NCI-H2081 treated with DMSO at 0.1 percent for 48 hours (cell line): Measurements from ENCODE around the gene IFT172.

Experiments
- DNase-seq: peaks from one replicate; lab custom pipeline; 2025; lab: John Stamatoyannopoulos, UW

Gene IFT172

DNA sequence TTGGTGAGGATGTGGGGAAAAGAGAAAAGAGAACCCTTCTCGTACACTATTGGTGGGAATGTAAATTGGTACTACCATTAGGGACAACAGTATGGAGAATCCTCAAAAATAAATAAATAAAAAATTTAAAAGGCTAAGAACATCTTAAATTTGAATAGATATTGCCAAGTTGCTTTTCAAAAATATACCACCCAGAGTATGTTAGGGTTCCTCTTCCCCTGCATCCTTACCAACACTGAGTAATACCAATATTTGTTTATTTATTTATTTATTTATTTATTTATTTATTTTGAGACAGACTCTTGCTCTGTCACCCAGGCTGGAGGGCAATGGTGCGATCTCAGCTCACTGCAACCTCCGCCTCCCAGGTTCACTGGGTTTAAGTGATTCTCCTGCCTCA is 66.6 kb downstream of the IFT172 start:
- no peak for DNase-seq

DNA sequence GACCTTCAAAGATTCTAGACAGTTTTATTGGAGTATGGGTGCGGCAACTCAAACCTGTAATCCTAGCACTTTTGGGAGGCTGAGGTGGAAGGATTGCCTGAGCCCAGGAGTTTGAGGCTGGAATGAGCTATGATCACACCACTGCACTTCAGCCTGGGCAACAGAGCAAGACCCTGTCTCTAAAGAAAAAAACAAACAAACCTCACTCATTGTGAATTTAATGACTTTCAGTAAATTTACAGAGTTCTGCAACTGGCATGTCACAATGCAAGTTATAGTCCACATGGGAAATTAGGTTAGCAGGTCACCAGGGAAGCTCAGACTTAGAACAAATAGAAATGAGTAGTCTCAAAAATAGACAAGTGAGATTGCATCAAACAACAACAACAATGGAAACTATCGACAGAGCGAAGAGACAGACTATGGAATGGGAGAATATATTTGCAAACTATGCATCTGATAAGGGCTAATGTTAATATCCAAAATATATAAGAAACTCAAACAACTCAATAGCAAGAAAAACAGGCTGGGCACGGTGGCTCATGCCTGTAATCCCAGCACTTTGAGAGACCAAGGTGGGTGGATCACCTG is 67.8 kb downstream of the IFT172 start:
- no peak for DNase-seq

DNA sequence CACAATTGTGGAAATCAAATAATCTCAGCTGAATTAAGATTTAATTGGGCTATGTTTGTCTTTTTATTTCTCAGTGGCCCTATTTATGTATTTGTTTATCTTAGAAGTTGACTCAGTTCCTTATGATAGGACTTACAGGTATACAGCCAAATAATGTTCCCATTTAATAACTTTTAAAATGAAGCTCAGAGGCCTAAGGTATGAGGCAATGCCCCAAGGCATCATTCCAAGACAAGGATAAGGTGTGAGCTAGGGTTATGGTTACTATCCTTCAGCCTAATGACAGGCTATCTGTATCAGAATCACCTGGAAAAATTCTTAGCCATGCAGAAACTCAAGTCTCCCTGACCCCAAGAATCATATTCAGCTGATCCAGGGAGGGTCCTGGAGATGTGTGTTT is 68.5 kb downstream of the IFT172 start:
- DNase-seq, result no peak

- DNase-seq, result no peak
These were observed 73.4 kb downstream of the IFT172 start for GRCh38 chr2:27416151-27416550.

GRCh38 chr2:27412419-27413152 is 77.0 kb downstream of the IFT172 start:
- no peak for DNase-seq

DNA sequence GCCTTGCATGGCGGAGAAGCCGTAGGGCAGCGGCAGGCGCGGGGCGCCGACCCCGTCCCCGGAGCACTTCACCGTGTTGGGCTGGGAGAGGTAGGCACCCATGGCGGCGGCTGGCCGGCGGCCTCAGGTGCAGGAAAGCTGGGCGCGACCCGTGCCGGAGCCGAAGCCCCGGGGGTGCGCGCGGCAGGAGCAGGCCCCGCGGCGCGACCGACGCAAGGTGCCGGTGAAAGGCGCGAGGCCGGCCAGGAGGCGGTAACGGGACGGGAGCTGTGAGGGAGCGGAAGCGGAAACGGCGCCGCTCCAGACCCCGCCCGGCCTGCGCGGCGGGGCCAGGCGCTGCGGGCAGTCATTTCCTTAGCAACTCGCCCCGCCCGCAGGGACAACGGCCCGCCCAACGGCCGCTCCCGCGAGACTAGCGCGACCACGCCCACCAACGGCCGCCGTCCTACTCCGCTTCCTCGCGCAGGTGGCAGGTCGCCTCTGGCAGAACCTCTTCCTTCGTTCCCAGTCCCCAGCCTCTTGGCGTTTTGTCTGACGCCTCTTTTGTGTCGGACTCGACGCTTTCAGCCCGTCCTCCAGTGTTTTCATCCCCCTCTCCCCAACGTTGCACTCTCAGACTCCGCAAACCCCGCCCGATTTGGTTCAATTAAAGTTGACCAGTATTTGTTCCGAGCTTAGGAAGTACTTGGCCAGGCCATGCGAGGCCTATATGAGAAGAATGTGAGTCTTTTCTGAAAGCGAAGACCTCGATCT is 80.0 kb downstream of the IFT172 start, which contains the start of gene PPM1G:
Gene PPM1G, minus strand, starts transcription at position 271 of the 753 bp plus-strand sequence. Its CDS starts 169 bp downstream, at position 102.
- DNase-seq, result peak; percentile 73

GRCh38 chr2:27408601-27409320 is 80.8 kb downstream of the IFT172 start:
- no peak for DNase-seq

DNA sequence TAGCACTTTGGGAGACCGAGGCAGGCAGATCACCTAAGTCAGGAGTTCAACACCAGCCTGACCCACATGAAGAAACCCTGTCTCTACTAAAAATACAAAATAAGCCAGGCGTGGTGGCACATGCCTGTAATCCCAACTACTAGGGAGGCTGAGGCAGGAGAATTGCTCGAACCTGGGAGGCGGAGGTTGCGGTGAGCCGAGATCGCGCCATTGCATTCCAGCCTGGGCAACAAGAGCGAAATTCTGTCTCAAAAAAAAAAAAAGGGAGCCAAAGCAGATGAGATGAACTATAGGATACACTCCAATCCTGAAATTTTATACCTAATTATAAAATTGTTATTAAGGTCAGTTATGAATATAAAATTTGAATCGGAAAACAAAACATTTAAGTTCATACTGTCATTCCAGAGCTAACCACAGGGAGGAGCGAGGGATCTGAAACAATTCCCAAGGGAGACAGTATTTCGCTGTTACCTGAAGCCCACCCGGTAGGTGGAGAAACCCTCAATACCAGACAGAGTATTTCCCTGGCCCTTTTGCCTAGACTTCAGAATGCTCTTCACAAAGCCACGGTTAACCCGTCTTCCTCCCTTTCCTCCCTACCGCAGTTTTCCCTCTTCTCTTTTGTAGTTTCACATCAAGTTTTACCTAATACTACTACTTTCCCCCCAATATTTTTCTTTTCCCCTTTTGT is 81.6 kb downstream of the IFT172 start:
- DNase-seq, result peak; percentile 30

DNA sequence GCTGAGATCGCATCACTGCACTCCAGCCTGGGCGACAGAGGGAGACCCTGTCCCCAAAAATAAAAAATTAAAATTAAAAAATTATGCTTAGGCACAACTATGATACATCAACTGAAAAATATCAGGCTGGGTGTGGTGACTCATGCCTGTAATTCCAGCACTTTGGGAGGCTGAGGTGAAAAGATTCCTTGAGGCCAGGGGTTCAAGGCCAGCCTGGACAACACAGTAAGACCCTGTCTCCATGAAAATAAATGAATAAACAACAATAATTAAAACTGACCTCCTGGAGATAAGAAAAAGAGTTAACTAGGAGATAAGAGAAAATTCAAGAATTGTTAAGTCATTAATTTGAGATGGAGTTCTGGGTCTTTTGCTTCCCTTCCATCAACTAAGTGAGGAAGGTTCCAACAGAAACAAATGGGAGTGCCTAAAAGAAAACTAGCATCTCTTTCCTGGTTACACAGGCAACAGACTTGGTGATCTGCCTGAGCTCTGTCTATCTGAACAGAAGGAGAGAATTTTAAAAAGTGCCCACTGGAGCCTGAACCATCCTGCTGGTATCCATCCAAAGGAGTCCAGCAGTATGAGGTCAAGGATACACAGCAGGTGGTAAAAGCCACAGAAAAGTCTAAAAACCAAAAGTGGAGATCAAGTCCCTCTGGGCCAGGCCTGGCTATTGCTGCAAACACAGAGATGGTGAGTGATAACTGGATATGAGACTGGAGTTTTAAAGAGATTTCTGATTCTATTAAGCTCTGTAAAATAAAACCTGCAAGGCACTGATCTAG is 89.0 kb downstream of the IFT172 start:
- no peak for DNase-seq

DNA sequence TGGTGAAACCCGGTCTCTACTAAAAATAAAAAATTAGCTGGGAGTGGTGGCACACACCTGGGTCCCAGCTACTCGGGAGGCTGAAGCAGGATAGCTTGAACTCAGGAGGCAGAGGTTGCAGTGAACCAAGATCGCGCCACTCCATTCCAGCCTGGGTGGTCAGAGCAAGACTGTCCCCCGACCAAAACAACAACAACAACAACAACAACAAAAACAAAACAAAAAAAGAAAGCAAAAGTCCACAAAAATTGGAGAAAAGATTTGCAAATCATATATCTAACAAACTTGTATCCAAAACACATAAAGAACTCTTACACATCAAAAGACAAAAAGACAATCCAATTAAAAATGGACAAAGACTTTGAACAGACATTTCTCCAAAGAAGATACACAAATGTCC is 90.6 kb downstream of the IFT172 start:
- no peak for DNase-seq
